HG03460 (cell line): ENCODE measurements around the gene SPECC1.
"Not testable (repeated sequence)": the region's sequence is repeated elsewhere in the genome, so short reads cannot be mapped to it uniquely, and the experiment has no call there.

ENCODE experiments used
- ATAC-seq: cut with Tn5 transposase; IDR thresholded peaks from one replicate; pipeline ENCODE4 v1.9.1; 2021; ENCODE audit not compliant: unreplicated experiment

The SPECC1 gene

GRCh38 chr17:20092261-20092867 lies 83.2 kb downstream of the SPECC1 start:
- no peak for ATAC-seq

- no peak for ATAC-seq
Observed at GRCh38 chr17:20092973-20093626, 83.9 kb downstream of the SPECC1 start.

- ATAC-seq: no peak
Observed at GRCh38 chr17:20094777-20095176, 85.6 kb downstream of the SPECC1 start.

GRCh38 chr17:20095336-20096080 lies 86.3 kb downstream of the SPECC1 start:
- no peak for ATAC-seq

- no peak for ATAC-seq
Observed at GRCh38 chr17:20096430-20096829, 87.3 kb downstream of the SPECC1 start.

GRCh38 chr17:20097330-20097729 lies 88.2 kb downstream of the SPECC1 start:
- no peak for ATAC-seq

- no peak for ATAC-seq
Observed at GRCh38 chr17:20098314-20098713, 89.2 kb downstream of the SPECC1 start.

- ATAC-seq: not testable (repeated sequence)
Observed at GRCh38 chr17:20100806-20101205, 91.6 kb downstream of the SPECC1 start.

GRCh38 chr17:20103454-20104446 lies 94.6 kb downstream of the SPECC1 start:
- no peak for ATAC-seq

GRCh38 chr17:20105539-20106280 lies 96.6 kb downstream of the SPECC1 start:
- no peak for ATAC-seq

GRCh38 chr17:20106446-20106845 lies 97.3 kb downstream of the SPECC1 start:
- not testable (repeated sequence) for ATAC-seq

- no peak for ATAC-seq
Observed at GRCh38 chr17:20109076-20109475, 99.9 kb downstream of the SPECC1 start.

- ATAC-seq: no peak
Observed at GRCh38 chr17:20111538-20111937, 102.4 kb downstream of the SPECC1 start.

- no peak for ATAC-seq
Observed at GRCh38 chr17:20114466-20114865, 105.3 kb downstream of the SPECC1 start.

- ATAC-seq: no peak
Observed at GRCh38 chr17:20116683-20117309, 107.6 kb downstream of the SPECC1 start.

- no peak for ATAC-seq
Observed at GRCh38 chr17:20118280-20118679, 109.1 kb downstream of the SPECC1 start.

GRCh38 chr17:20120836-20121235 lies 111.7 kb downstream of the SPECC1 start:
- ATAC-seq: no peak

- no peak for ATAC-seq
Observed at GRCh38 chr17:20121359-20122253, 112.4 kb downstream of the SPECC1 start.
